RPMI8226 (cell line): ENCODE measurements around the gene TSPY10.
"Not testable (repeated sequence)": the region's sequence is repeated elsewhere in the genome, so short reads cannot be mapped to it uniquely, and the experiment has no call there.

ENCODE experiments used
- DNase-seq: peaks from one replicate; pipeline ENCODE4 v3.0.0-alpha.2; 2015

Gene TSPY10

GRCh38 chrY:9527580-9527979 lies at the start of gene TSPY10:
Gene TSPY10, plus strand, starts transcription at chrY:9527880. Its CDS starts 46 bp downstream, at chrY:9527926.
- not testable (repeated sequence) for DNase-seq

- not testable (repeated sequence) for DNase-seq
Measured at GRCh38 chrY:9486967-9487366, 40.7 kb upstream of the TSPY10 start, which contains the start of gene TSPY9. Gene TSPY9, plus strand, starts transcription at chrY:9487267. Its CDS starts 46 bp downstream, at chrY:9487313.

GRCh38 chrY:9504396-9504795 lies 23.3 kb upstream of the TSPY10 start:
- not testable (repeated sequence) for DNase-seq

- DNase-seq: not testable (repeated sequence)
Measured at GRCh38 chrY:9516287-9516686, 11.4 kb upstream of the TSPY10 start.
